ENCODE measurements around the gene NPFFR1.

NPFFR1 gene

GRCh38 chr10:70315276-70315675 lies 31.5 kb upstream of the NPFFR1 start:
- DNase-seq: no peak

- no peak for DNase-seq
These were observed 29.2 kb upstream of the NPFFR1 start for GRCh38 chr10:70312972-70313371.

- no peak for DNase-seq
These were observed 28.4 kb upstream of the NPFFR1 start for GRCh38 chr10:70312249-70312648.

GRCh38 chr10:70311698-70312097 lies 27.9 kb upstream of the NPFFR1 start:
- no peak for DNase-seq

GRCh38 chr10:70309661-70310060 lies 25.9 kb upstream of the NPFFR1 start:
- DNase-seq: no peak

- DNase-seq: no peak
These were observed 24.6 kb upstream of the NPFFR1 start for GRCh38 chr10:70308121-70309060.

GRCh38 chr10:70306886-70307520 lies 23.2 kb upstream of the NPFFR1 start:
- DNase-seq: no peak

GRCh38 chr10:70306181-70306705 lies 22.4 kb upstream of the NPFFR1 start:
- DNase-seq: no peak

- DNase-seq: no peak
These were observed 19.9 kb upstream of the NPFFR1 start for GRCh38 chr10:70303730-70304129.

- no peak for DNase-seq
These were observed 18.5 kb upstream of the NPFFR1 start for GRCh38 chr10:70302292-70302691.

- DNase-seq: no peak
These were observed 17.2 kb upstream of the NPFFR1 start for GRCh38 chr10:70300908-70301597.

- DNase-seq: no peak
These were observed 16.7 kb upstream of the NPFFR1 start for GRCh38 chr10:70300461-70300860.

- no peak for DNase-seq
These were observed 16.1 kb upstream of the NPFFR1 start for GRCh38 chr10:70299876-70300275.

GRCh38 chr10:70298393-70298792 lies 14.6 kb upstream of the NPFFR1 start:
- no peak for DNase-seq

- DNase-seq: no peak
These were observed 13.4 kb upstream of the NPFFR1 start for GRCh38 chr10:70297224-70297623.

- DNase-seq: no peak
These were observed 12.6 kb upstream of the NPFFR1 start for GRCh38 chr10:70296406-70296899.

- no peak for DNase-seq
These were observed 12.1 kb upstream of the NPFFR1 start for GRCh38 chr10:70295926-70296325.

GRCh38 chr10:70295321-70295720 lies 11.5 kb upstream of the NPFFR1 start:
- DNase-seq: no peak

- DNase-seq: no peak
These were observed 9.5 kb upstream of the NPFFR1 start for GRCh38 chr10:70293169-70293843.

- DNase-seq: no peak
These were observed 8.2 kb upstream of the NPFFR1 start for GRCh38 chr10:70292004-70292403.

GRCh38 chr10:70289739-70290138 lies 5.9 kb upstream of the NPFFR1 start:
- no peak for DNase-seq

GRCh38 chr10:70286616-70287015 lies 2.8 kb upstream of the NPFFR1 start:
- DNase-seq: no peak

- no peak for DNase-seq
These were observed 1.6 kb upstream of the NPFFR1 start for GRCh38 chr10:70285476-70285831.

Measured in NCI-H187 treated with DMSO at 0.1 percent for 48 hours (cell line).